HCT116 (cell line): ENCODE measurements around the gene ENGASE. TPM values are rescaled to one million over a fixed set of nuclear protein-coding genes. Genes with fewer than 3 reads are reported as not detected.

ENCODE experiments used
- ATAC-seq: fragments of 200-7000 bp; cut with Tn5 transposase; 2 replicates; pipeline ENCODE4 v1.9.1; 2020; ENCODE audit warnings: mild to moderate bottlenecking, moderate library complexity
- BruUV-seq: library from RNA; stranded (reverse); fragments of 400-500 nt; replicated peaks from 2 replicates; lab custom pipeline; 2021; lab: Mats Ljungman, UMichigan
- CTCF ChIA-PET: fragments of 300-600 bp; sonication (Branson Sonifier 250); formaldehyde crosslinking; loops from one replicate; lab custom pipeline; 2021; ENCODE audit warnings: antibody characterized with exemption; lab: Charles Lee
- POLR2A ChIA-PET: fragments of 300-600, 350-600 bp; sonication (Branson Sonifier 250); formaldehyde crosslinking; loops from one replicate; lab custom pipeline; 2021; ENCODE audit warnings: antibody characterized with exemption; lab: Charles Lee
- RAD21 ChIA-PET, 2 experiments: fragments of 300-600 bp; sonication (Branson Sonifier 250); formaldehyde crosslinking; loops; one replicate each; lab custom pipeline; 2023; ENCODE audit warnings: low total read pairs in 2 of 2; ENCODE audit not compliant: uncharacterized antibody in 2 of 2, unreplicated experiment in 2 of 2, low non-redundant PET in 1 of 2; lab: Charles Lee
- DNase-seq: peaks from one replicate; pipeline ENCODE4 v3.0.0-alpha.2; 2010; ENCODE audit warnings: low read depth, low spot score
- H2AFZ ChIP-seq: fragments of 200-600 bp; shearing (Covaris generic), sonication (generic); 2 replicates; pipeline ENCODE4 v1.6.1; 2017; ENCODE audit warnings: low read depth, mixed run types, mixed read lengths, antibody characterized with exemption, low read length; ENCODE audit not compliant: poor library complexity, severe bottlenecking
- H3K27ac ChIP-seq: 2 replicates; pipeline ENCODE4 v1.5.1; 2012; ENCODE audit warnings: low read depth, low read length
- H3K27me3 ChIP-seq: fragments of 200-600 bp; sonication (generic); 2 replicates; pipeline ENCODE4 v1.6.1; 2016; ENCODE audit warnings: mixed run types, low read length, mixed read lengths; ENCODE audit not compliant: insufficient read depth
- H3K36me3 ChIP-seq, 2 experiments: fragments of 200-500 bp in 1 of 2; fragments of 200-600 bp in 1 of 2; sonication (Bioruptor generic) in 1 of 2; sonication (generic) in 1 of 2; 2 replicates each; pipeline versions ENCODE4 v1.5.1 to v1.6.1; 2014 to 2016; ENCODE audit warnings: low read length in 2 of 2, inconsistent platforms in 1 of 2, mixed read lengths in 1 of 2, mixed run types in 1 of 2; ENCODE audit not compliant: insufficient read depth in 2 of 2, control insufficient read depth in 1 of 2
- H3K4me1 ChIP-seq, 2 experiments: fragments of 200-600 bp in 1 of 2; sonication (generic) in 1 of 2; 2 replicates each; pipeline versions ENCODE4 v1.5.1 to v1.6.1; 2012 to 2017; ENCODE audit warnings: low read length in 2 of 2, inconsistent platforms in 1 of 2, mild to moderate bottlenecking in 1 of 2, mixed read lengths in 1 of 2, mixed run types in 1 of 2, moderate library complexity in 1 of 2; ENCODE audit not compliant: insufficient read depth in 2 of 2, control insufficient read depth in 1 of 2
- H3K4me2 ChIP-seq: fragments of 200-600 bp; sonication (generic); 2 replicates; pipeline ENCODE4 v1.6.1; 2017; ENCODE audit warnings: mixed run types, low read length, mixed read lengths
- H3K4me3 ChIP-seq, 2 experiments: fragments of 200-600 bp in 1 of 2; sonication (generic) in 1 of 2; replicated peaks in 1 of 2; 2 replicates each; pipeline ENCODE4 v1.5.1; 2011 to 2016; ENCODE audit warnings: low read length in 2 of 2, control low read depth in 1 of 2, low read depth in 1 of 2, mild to moderate bottlenecking in 1 of 2, mixed read lengths in 1 of 2, mixed run types in 1 of 2
- H3K79me2 ChIP-seq: fragments of 200-600 bp; sonication (generic); 2 replicates; pipeline ENCODE4 v1.6.1; 2017; ENCODE audit warnings: mild to moderate bottlenecking, mixed run types, low read length, moderate library complexity, mixed read lengths; ENCODE audit not compliant: insufficient read depth
- H3K9ac ChIP-seq: fragments of 200-600 bp; sonication (generic); 2 replicates; pipeline ENCODE4 v1.6.1; 2016; ENCODE audit warnings: low read length, mixed read lengths
- H3K9me2 ChIP-seq: fragments of 200-600 bp; sonication (generic), shearing (Covaris generic); 2 replicates; pipeline ENCODE4 v1.6.1; 2017; ENCODE audit warnings: mixed run types, mild to moderate bottlenecking, moderate library complexity; ENCODE audit not compliant: insufficient read depth
- H3K9me3 ChIP-seq, 2 experiments: fragments of 200-500 bp in 1 of 2; fragments of 200-600 bp in 1 of 2; sonication (Bioruptor generic) in 1 of 2; sonication (generic) in 1 of 2; 2 replicates each; pipeline ENCODE4 v1.6.1; 2014 to 2017; ENCODE audit warnings: low read length in 2 of 2, mixed read lengths in 2 of 2, inconsistent platforms in 1 of 2, low read depth in 1 of 2, mild to moderate bottlenecking in 1 of 2, mixed run types in 1 of 2, moderate library complexity in 1 of 2; ENCODE audit not compliant: control insufficient read depth in 1 of 2, insufficient read depth in 1 of 2
- H4K20me1 ChIP-seq: fragments of 200-600 bp; sonication (generic), shearing (Covaris generic); 2 replicates; pipeline ENCODE4 v1.6.1; 2017; ENCODE audit warnings: mixed run types, mild to moderate bottlenecking, moderate library complexity; ENCODE audit not compliant: insufficient read depth
- CBX3 ChIP-seq: IDR thresholded peaks from 2 replicates; pipeline ENCODE4 v1.6.1; 2012; ENCODE audit warnings: low read depth
- CEBPB ChIP-seq: IDR thresholded peaks from 2 replicates; pipeline ENCODE4 v1.6.1; 2012; ENCODE audit warnings: low read depth
- CTCF ChIP-seq, 3 experiments: fragments of 200-600 bp in 1 of 3; sonication (generic) in 1 of 3; IDR thresholded peaks in 2 of 3; conservative IDR thresholded peaks in 1 of 3; 2 replicates each; pipeline ENCODE4 v1.5.1; 2012 to 2017; ENCODE audit warnings: low read depth in 2 of 3, low read length in 2 of 3, antibody characterized with exemption in 1 of 3, borderline replicate concordance in 1 of 3, control low read depth in 1 of 3, mild to moderate bottlenecking in 1 of 3, mixed read lengths in 1 of 3, mixed run types in 1 of 3, moderate library complexity in 1 of 3; ENCODE audit not compliant: insufficient read depth in 1 of 3
- EGR1 ChIP-seq: IDR thresholded peaks from 2 replicates; pipeline ENCODE4 v1.6.1; 2012; ENCODE audit warnings: low read depth
- EZH2 ChIP-seq: fragments of 200-600 bp; sonication (generic); IDR thresholded peaks from 2 replicates; pipeline ENCODE4 v1.6.1; 2017; ENCODE audit warnings: antibody characterized with exemption, mixed run types
- EZH2phosphoT487 ChIP-seq: fragments of 200-600 bp; IDR thresholded peaks from 2 replicates; pipeline ENCODE4 v1.6.1; 2018; ENCODE audit warnings: antibody characterized with exemption, borderline replicate concordance
- FOSL1 ChIP-seq: IDR thresholded peaks from 2 replicates; pipeline ENCODE4 v1.6.1; 2012; ENCODE audit warnings: low read depth
- RAD21 ChIP-seq: IDR thresholded peaks from 2 replicates; pipeline ENCODE4 v1.6.1; 2012; ENCODE audit warnings: low read depth, mild to moderate bottlenecking
- SIN3A ChIP-seq: IDR thresholded peaks from 2 replicates; pipeline ENCODE4 v1.6.1; 2012; ENCODE audit warnings: low read depth
- SP1 ChIP-seq: IDR thresholded peaks from 2 replicates; pipeline ENCODE4 v1.6.1; 2012; ENCODE audit warnings: low read depth
- SRF ChIP-seq: IDR thresholded peaks from 2 replicates; pipeline ENCODE4 v1.6.1; 2012; ENCODE audit warnings: low read depth
- YY1 ChIP-seq: IDR thresholded peaks from 2 replicates; pipeline ENCODE4 v1.6.1; 2011; ENCODE audit warnings: low read length, low read depth, moderate library complexity, mild to moderate bottlenecking; ENCODE audit not compliant: insufficient replicate concordance; ENCODE audit errors: extremely low read depth
- ZFX ChIP-seq: fragments of 450-650 bp; IDR thresholded peaks from 2 replicates; pipeline ENCODE4 v1.6.1; 2017
- intact Hi-C: fragments of 100-400 bp; cut with micrococcal nuclease; formaldehyde crosslinking; loops from 2 replicates; pipeline ENCODE4 v1.10.0; 2022
- total RNA-seq: library from RNA; stranded (reverse); gene quantifications from one replicate; pipeline ENCODE4 v1.2.1, GENCODE V29; 2021; ENCODE audit not compliant: unreplicated experiment
- TF ChIP-seq, protein P1 (sequence below): IDR thresholded peaks from 2 replicates; pipeline ENCODE4 v1.6.1; 2012
- TF ChIP-seq, protein P2 (sequence below): IDR thresholded peaks from 2 replicates; pipeline ENCODE4 v1.6.1; 2012; ENCODE audit warnings: low read depth

ENGASE gene
- total RNA-seq, 1 experiment from 2014 or later: 54.2 TPM

- Histone ChIP-seq H3K9me3 (no peaks in the 10 kb centered on the region), H3K4me2 (no peak overlapping the region), H3K4me3 (no peak overlapping the region)
- no peak for DNase-seq
- TF ChIP-seq, protein P1, sequence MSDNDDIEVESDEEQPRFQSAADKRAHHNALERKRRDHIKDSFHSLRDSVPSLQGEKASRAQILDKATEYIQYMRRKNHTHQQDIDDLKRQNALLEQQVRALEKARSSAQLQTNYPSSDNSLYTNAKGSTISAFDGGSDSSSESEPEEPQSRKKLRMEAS: no peak
- TF ChIP-seq ZFX (no peak), YY1 (no peak), SIN3A (no peak), EGR1 (no peak), CBX3 (no peak), EZH2phosphoT487 (no peak)
- TF ChIP-seq, all 23 proteins: peak for 0
- no peak overlapping the region for H3K27ac ChIP-seq
- no peak overlapping the region for H3K9ac ChIP-seq
- no peaks in the 10 kb centered on the region for H3K4me1 ChIP-seq
- BruUV-seq: no TSS peak
- ChIA-PET POLR2A (no interaction called here), CTCF (no interaction called here), RAD21 (no interaction called here)
- no peaks in the 10 kb centered on the region for H3K36me3 ChIP-seq
- H3K27me3 ChIP-seq: peaks cover 50% of the 10 kb centered on the region
- no peaks in the 10 kb centered on the region for H4K20me1 ChIP-seq
- ATAC-seq: no peak
- no peaks in the 10 kb centered on the region for H3K9me2 ChIP-seq
- intact Hi-C loops: no loop called here
- no peaks in the 10 kb centered on the region for H3K79me2 ChIP-seq
- no peak overlapping the region for H2AFZ ChIP-seq
Measured at GRCh38 chr17:79132271-79133064, 57.8 kb downstream of the ENGASE start.

GRCh38 chr17:79133214-79133613 lies 58.6 kb downstream of the ENGASE start:
- RAD21 ChIA-PET: no interaction called here
- peaks cover 43% of the 10 kb centered on the region for H3K27me3 ChIP-seq
- no peaks in the 10 kb centered on the region for H3K79me2 ChIP-seq
- no peak overlapping the region for H3K4me2 ChIP-seq
- H2AFZ ChIP-seq: no peak overlapping the region
- intact Hi-C loops: no loop called here
- ATAC-seq (no peak), DNase-seq (no peak)
- H3K36me3 ChIP-seq: no peaks in the 10 kb centered on the region
- H3K9me2 ChIP-seq: no peaks in the 10 kb centered on the region
- no TSS peak for BruUV-seq
- H3K27ac ChIP-seq: no peak overlapping the region
- CTCF ChIA-PET: no interaction called here
- no peak overlapping the region for H3K9ac ChIP-seq
- H4K20me1 ChIP-seq: no peaks in the 10 kb centered on the region
- no peaks in the 10 kb centered on the region for H3K4me1 ChIP-seq
- no peak overlapping the region for H3K4me3 ChIP-seq
- no peaks in the 10 kb centered on the region for H3K9me3 ChIP-seq
- POLR2A ChIA-PET: no interaction called here
- TF ChIP-seq RAD21: no peak
- TF ChIP-seq SIN3A: no peak
- no peak for TF ChIP-seq EZH2
- no peak for TF ChIP-seq CTCF (IDR thresholded peaks at IDR 0.05 in 2 of 3, conservative IDR thresholded peaks at IDR 0.05 in 1 of 3; ENCODE audit: borderline replicate concordance in 1 of 3, insufficient read depth in 1 of 3, low read depth in 2 of 3, low read length in 2 of 3)
- TF ChIP-seq, protein P2, sequence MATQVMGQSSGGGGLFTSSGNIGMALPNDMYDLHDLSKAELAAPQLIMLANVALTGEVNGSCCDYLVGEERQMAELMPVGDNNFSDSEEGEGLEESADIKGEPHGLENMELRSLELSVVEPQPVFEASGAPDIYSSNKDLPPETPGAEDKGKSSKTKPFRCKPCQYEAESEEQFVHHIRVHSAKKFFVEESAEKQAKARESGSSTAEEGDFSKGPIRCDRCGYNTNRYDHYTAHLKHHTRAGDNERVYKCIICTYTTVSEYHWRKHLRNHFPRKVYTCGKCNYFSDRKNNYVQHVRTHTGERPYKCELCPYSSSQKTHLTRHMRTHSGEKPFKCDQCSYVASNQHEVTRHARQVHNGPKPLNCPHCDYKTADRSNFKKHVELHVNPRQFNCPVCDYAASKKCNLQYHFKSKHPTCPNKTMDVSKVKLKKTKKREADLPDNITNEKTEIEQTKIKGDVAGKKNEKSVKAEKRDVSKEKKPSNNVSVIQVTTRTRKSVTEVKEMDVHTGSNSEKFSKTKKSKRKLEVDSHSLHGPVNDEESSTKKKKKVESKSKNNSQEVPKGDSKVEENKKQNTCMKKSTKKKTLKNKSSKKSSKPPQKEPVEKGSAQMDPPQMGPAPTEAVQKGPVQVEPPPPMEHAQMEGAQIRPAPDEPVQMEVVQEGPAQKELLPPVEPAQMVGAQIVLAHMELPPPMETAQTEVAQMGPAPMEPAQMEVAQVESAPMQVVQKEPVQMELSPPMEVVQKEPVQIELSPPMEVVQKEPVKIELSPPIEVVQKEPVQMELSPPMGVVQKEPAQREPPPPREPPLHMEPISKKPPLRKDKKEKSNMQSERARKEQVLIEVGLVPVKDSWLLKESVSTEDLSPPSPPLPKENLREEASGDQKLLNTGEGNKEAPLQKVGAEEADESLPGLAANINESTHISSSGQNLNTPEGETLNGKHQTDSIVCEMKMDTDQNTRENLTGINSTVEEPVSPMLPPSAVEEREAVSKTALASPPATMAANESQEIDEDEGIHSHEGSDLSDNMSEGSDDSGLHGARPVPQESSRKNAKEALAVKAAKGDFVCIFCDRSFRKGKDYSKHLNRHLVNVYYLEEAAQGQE: no peak
- no peak for TF ChIP-seq FOSL1
- TF ChIP-seq EZH2phosphoT487: no peak
- no peak for TF ChIP-seq SP1
- no peak for TF ChIP-seq CEBPB
- no peak for TF ChIP-seq EGR1
- no peak for TF ChIP-seq YY1
- no peak for TF ChIP-seq CBX3
- no peak for TF ChIP-seq SRF
